ENCODE results near the gene TSPAN11. TPM values are rescaled to one million over a fixed set of nuclear protein-coding genes. Genes with fewer than 3 reads are reported as not detected.

The TSPAN11 gene
- total RNA-seq, 1 donor from 2014 or later: not detected

DNA sequence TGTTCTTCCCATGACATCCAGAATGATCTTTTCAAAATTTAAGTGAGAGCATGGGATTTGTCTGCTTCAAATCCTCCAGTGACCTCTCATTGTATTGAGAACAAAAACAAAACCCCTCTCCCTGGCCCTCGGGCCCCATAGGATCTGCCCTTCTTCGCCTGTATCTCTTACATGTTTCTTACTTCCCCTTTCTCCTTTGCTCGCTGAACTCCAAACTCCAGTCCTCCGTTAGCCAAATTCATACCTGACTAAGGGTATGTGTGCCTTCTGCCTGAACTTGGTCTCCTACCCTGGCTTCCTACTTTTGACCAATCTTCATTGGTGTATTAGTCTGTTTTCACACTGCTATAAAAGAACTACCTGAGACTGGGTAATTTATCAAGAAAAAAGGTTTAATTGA lies 13.2 kb upstream of the TSPAN11 start:
- Histone ChIP-seq H3K36me3 (ENCODE audit: control insufficient read depth, insufficient read depth, low read length) (no peaks in the 10 kb centered on the region), H3K27me3 (ENCODE audit: control insufficient read depth, insufficient read depth, low read length) (peaks cover 2% of the 10 kb centered on the region), H3K4me3 (ENCODE audit: low read depth, low read length) (no peak overlapping the region)
- TF ChIP-seq, protein P1, sequence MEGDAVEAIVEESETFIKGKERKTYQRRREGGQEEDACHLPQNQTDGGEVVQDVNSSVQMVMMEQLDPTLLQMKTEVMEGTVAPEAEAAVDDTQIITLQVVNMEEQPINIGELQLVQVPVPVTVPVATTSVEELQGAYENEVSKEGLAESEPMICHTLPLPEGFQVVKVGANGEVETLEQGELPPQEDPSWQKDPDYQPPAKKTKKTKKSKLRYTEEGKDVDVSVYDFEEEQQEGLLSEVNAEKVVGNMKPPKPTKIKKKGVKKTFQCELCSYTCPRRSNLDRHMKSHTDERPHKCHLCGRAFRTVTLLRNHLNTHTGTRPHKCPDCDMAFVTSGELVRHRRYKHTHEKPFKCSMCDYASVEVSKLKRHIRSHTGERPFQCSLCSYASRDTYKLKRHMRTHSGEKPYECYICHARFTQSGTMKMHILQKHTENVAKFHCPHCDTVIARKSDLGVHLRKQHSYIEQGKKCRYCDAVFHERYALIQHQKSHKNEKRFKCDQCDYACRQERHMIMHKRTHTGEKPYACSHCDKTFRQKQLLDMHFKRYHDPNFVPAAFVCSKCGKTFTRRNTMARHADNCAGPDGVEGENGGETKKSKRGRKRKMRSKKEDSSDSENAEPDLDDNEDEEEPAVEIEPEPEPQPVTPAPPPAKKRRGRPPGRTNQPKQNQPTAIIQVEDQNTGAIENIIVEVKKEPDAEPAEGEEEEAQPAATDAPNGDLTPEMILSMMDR (IDR thresholded peaks at IDR 0.05; ENCODE audit: insufficient read depth, low read length, severe bottlenecking): no peak
- no peak for FAIRE-seq
- no peak for DNase-seq (ENCODE audit: low read depth)

DNA sequence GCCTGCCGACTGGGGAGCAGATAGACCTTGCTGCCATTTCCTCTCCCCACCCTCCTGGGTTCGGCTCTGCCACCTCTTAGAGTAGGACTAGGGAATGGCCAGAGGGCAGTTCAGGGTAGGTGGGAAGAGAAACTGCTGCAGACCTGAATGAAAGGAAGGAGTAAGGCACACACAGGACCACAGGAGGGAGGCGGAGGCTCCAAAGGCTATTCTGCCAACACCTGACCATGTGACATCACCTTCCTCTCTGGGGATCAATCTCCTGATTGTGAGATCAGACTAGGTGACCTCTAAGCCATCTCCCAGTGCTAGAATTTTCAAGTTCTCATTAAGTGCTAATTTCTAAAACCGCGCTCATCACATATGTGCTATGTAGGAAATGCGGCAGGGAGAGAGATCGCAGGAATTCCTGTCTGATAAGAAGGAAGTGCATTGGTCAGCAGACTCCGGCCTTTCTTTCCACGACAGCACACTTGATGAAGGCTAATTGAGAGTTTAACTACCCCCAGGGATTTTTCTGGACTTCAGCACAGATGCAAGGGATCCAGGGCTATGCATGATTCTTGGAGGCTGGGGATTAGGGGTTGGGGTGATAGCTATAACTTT lies 11.5 kb upstream of the TSPAN11 start:
- TF ChIP-seq, protein P1 (IDR thresholded peaks at IDR 0.05; ENCODE audit: insufficient read depth, low read length, severe bottlenecking): no peak

DNA sequence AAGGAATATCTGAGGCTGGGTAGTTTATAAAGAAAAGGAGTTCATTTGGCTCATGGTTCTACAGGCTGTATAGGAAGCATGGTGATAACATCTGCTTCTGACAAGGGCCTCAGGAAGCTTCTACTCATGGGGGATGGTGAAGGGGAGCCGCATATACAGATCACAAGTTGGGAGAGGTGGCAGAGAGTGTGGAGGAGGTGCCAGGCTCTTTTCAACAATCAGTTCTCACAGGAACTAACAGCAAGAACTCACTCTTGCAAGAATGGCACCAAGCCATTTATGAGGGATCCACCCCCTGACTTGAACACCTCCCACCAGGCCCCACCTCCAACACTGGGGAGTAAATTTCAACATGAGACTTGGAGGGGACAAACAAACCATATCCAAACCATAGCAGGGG lies 3.5 kb upstream of the TSPAN11 start:
- Histone ChIP-seq H3K4me3 (ENCODE audit: low read depth, low read length) (no peak overlapping the region), H3K27me3 (ENCODE audit: control insufficient read depth, insufficient read depth, low read length) (peaks cover 19% of the 10 kb centered on the region), H3K36me3 (ENCODE audit: control insufficient read depth, insufficient read depth, low read length) (no peaks in the 10 kb centered on the region)
- no peak for FAIRE-seq
- TF ChIP-seq, protein P1 (IDR thresholded peaks at IDR 0.05; ENCODE audit: insufficient read depth, low read length, severe bottlenecking): no peak
- no peak for DNase-seq (ENCODE audit: low read depth)

More for the DNA sequence above, 11.5 kb upstream of the TSPAN11 start:
- no peak for FAIRE-seq
- Histone ChIP-seq H3K27me3 (ENCODE audit: control insufficient read depth, insufficient read depth, low read length) (peaks cover 2% of the 10 kb centered on the region), H3K4me3 (ENCODE audit: low read depth, low read length) (no peak overlapping the region), H3K36me3 (ENCODE audit: control insufficient read depth, insufficient read depth, low read length) (no peaks in the 10 kb centered on the region)
- DNase-seq (ENCODE audit: low read depth): no peak

DNA sequence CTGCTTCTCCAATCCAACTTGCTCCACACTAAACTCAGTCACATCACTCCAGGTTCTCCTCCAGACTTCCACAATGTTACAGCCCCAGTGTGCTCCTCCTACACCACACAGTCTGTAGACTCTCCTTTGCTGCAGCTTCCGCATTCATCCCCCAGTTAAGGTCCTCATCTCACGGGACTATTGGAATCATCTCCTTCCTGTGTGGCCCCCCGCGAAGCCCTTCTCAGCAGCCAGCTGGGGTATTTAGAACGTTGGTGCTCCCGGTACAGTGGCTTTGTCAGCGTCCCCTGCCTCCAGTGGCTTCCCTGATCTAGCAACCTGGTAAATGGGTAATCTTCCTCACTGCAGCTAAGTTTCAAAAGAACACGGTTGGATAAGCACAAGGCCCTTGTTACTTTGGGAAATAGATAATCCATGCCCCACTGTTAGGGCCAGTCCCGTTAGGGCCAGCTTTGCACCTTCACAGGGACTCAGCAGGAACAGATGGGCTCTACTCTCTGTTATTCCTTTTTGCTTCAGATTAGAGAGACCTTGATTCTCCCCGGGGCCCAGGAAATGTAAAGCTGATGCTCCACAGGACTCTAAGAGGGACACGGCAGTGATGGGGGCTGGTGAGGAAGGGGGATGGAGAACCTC lies 823 bp upstream of the TSPAN11 start:
- TF ChIP-seq, protein P1 (IDR thresholded peaks at IDR 0.05; ENCODE audit: insufficient read depth, low read length, severe bottlenecking): no peak
- no peaks in the 10 kb centered on the region for H3K36me3 ChIP-seq (ENCODE audit: control insufficient read depth, insufficient read depth, low read length)
- FAIRE-seq: peak; percentile 23
- H3K4me3 ChIP-seq (ENCODE audit: low read depth, low read length): no peak overlapping the region
- DNase-seq (ENCODE audit: low read depth): no peak
- peaks cover 21% of the 10 kb centered on the region for H3K27me3 ChIP-seq (ENCODE audit: control insufficient read depth, insufficient read depth, low read length)

DNA sequence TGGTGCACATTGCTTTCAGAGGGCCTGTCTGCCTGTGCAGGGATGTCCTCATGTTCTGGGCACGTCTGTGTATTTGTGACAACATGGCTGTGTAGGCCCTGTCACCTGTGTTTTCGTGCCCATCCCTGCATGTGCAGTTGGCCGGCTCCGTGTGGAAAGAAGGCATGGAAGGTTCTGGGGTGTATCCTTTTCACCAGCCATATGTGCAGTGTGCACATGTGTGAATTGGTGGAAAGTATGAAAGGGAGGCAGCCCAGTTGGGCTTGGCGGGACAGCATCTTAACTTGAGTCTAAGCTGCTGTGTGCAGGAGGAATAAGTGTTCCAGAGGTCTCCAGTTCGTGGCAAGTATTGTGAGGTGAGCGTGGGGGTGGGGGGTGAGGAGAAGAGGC lies 669 bp downstream of the TSPAN11 start:
- FAIRE-seq (no peak), DNase-seq (ENCODE audit: low read depth) (no peak)
- Histone ChIP-seq H3K36me3 (ENCODE audit: control insufficient read depth, insufficient read depth, low read length) (no peaks in the 10 kb centered on the region), H3K4me3 (ENCODE audit: low read depth, low read length) (no peak overlapping the region), H3K27me3 (ENCODE audit: control insufficient read depth, insufficient read depth, low read length) (peaks cover 21% of the 10 kb centered on the region)
- TF ChIP-seq, protein P1 (IDR thresholded peaks at IDR 0.05; ENCODE audit: insufficient read depth, low read length, severe bottlenecking): no peak
